OCI-LY1 (cell line): Measurements from ENCODE around the gene ASRGL1.

ENCODE experiments used
- EZH2 ChIP-seq: fragments of 200-600 bp; sonication (generic), shearing (Covaris generic); IDR thresholded peaks from 2 replicates; pipeline ENCODE4 v1.8.0; 2017; ENCODE audit warnings: borderline replicate concordance, mixed run types, mild to moderate bottlenecking, antibody characterized with exemption, low read length, moderate library complexity, mixed read lengths
- TF ChIP-seq, protein P1 (sequence below): fragments of 200-600 bp; sonication (generic), shearing (Covaris generic); IDR thresholded peaks from 2 replicates; pipeline ENCODE4 v1.5.1; 2017; ENCODE audit warnings: mild to moderate bottlenecking, antibody characterized with exemption, low read length, moderate library complexity, mixed read lengths

DNA sequence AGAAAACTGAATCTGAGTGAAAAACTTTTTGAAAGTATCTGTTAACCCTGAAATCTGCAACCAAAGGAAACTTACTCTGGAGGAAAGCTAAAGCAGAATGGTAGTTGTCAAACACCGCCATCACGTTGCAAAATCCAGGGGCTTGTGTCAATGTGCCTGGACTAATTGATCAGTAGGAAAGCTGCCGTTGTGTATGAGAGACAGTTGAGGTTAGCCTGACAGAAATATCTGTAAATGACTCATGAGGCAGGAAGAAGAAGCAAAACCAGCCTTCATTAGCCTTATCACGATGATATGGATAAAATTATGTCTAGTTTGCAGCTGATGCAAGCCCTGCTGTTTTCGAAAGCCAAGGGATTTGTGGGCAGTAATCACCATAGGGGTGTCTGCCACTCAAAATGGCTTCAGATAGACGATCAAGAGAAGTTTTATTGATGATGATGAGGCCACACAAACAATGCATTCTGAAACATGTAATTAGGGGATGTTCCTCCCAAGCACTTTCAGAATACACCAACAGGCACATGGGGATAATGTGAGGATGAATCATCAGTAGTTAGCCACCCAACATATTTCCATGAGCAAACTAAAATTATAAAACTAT is 90.5 kb downstream of the ASRGL1 start:
- TF ChIP-seq, protein P1, sequence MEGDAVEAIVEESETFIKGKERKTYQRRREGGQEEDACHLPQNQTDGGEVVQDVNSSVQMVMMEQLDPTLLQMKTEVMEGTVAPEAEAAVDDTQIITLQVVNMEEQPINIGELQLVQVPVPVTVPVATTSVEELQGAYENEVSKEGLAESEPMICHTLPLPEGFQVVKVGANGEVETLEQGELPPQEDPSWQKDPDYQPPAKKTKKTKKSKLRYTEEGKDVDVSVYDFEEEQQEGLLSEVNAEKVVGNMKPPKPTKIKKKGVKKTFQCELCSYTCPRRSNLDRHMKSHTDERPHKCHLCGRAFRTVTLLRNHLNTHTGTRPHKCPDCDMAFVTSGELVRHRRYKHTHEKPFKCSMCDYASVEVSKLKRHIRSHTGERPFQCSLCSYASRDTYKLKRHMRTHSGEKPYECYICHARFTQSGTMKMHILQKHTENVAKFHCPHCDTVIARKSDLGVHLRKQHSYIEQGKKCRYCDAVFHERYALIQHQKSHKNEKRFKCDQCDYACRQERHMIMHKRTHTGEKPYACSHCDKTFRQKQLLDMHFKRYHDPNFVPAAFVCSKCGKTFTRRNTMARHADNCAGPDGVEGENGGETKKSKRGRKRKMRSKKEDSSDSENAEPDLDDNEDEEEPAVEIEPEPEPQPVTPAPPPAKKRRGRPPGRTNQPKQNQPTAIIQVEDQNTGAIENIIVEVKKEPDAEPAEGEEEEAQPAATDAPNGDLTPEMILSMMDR = no peak
- no peak for TF ChIP-seq EZH2
